K562 (cell line): ENCODE data around the gene HMGN1. TPM values are rescaled to one million over a fixed set of nuclear protein-coding genes. Genes with fewer than 3 reads are reported as not detected.
A peak's percentile ranks its signal among the peaks of the same experiment; 100 is the strongest.

Experiments used
- BRD4 ChIP-seq: fragments of 200-600 bp; sonication (generic); IDR thresholded peaks from 2 replicates; pipeline ENCODE4 v1.6.1; 2017; ENCODE audit warnings: inconsistent platforms
- HOXB6 ChIP-seq: fragments of 250-450 bp; sonication (Bioruptor Pico); IDR thresholded peaks from 2 replicates; pipeline ENCODE4 v1.5.1; 2022; ENCODE audit warnings: mild to moderate bottlenecking, borderline replicate concordance
- JUND ChIP-seq, 2 experiments: IDR thresholded peaks; 2 replicates in 1 of 2; 3 replicates in 1 of 2; pipeline ENCODE4 v1.6.1; 2011; ENCODE audit warnings: borderline replicate concordance in 2 of 2, low read depth in 2 of 2, low read length in 2 of 2, improper control_type of control experiment in 1 of 2, missing biosample characterization in 1 of 2, missing genetic modification characterization in 1 of 2, missing genetic modification reagents in 1 of 2
- MYBL2 ChIP-seq, 2 experiments: fragments of 450-650 bp in 1 of 2; sonication (generic) in 1 of 2; formaldehyde crosslinking in 1 of 2; IDR thresholded peaks; 2 replicates each; pipeline versions ENCODE4 v1.6.1 to v1.8.1; 2017 to 2022; ENCODE audit warnings: borderline replicate concordance in 1 of 2, inconsistent platforms in 1 of 2, low read depth in 1 of 2, mild to moderate bottlenecking in 1 of 2, missing genetic modification reagents in 1 of 2, moderate library complexity in 1 of 2
- PHF21A ChIP-seq: fragments of 450-650 bp; IDR thresholded peaks from 2 replicates; pipeline ENCODE4 v1.6.1; 2017; ENCODE audit warnings: low read depth, borderline replicate concordance
- POLR3A ChIP-seq: IDR thresholded peaks from 2 replicates; pipeline ENCODE4 v1.6.1; 2011; ENCODE audit warnings: borderline replicate concordance, mild to moderate bottlenecking, moderate library complexity; ENCODE audit not compliant: insufficient read length, insufficient read depth; ENCODE audit errors: extremely low read depth
- RBM15 ChIP-seq: fragments of 200-400 bp; formaldehyde crosslinking; IDR thresholded peaks from 2 replicates; pipeline ENCODE4 v1.6.1; 2018; ENCODE audit warnings: mild to moderate bottlenecking, low read length, moderate library complexity; ENCODE audit not compliant: insufficient read depth
- RFX5 ChIP-seq: IDR thresholded peaks from 2 replicates; pipeline ENCODE4 v1.6.1; 2011; ENCODE audit warnings: low read depth, mild to moderate bottlenecking, improper control_type of control experiment, low read length
- ZNF253 ChIP-seq: fragments of 250-450 bp; sonication (Bioruptor Pico); conservative IDR thresholded peaks from 2 replicates; pipeline ENCODE4 v1.6.1; 2021; ENCODE audit warnings: mild to moderate bottlenecking
- ZNF263 ChIP-seq: sonication (generic); formaldehyde crosslinking; IDR thresholded peaks from 2 replicates; pipeline ENCODE4 v1.8.0; 2022; ENCODE audit warnings: mild to moderate bottlenecking, missing genetic modification reagents, borderline replicate concordance
- ZNF57 ChIP-seq: fragments of 450-650 bp; formaldehyde crosslinking; IDR thresholded peaks from 2 replicates; pipeline ENCODE4 v1.4.0; 2020; ENCODE audit warnings: mild to moderate bottlenecking, moderate library complexity
- polyA plus RNA-seq, 8 experiments: library from polyadenylated mRNA; depleted of rRNA in 4 of 8; stranded (reverse) in 5 of 8; unstranded in 3 of 8; fragments of >200 nt; fragmentation: Nextera tagmentation in 2 of 8; fragmentation: Illumina TruSeq in 1 of 8; extraction: Ambion mirVana in 2 of 8; extraction: Trizol in 1 of 8; gene quantifications; 2 replicates each; pipeline versions ENCODE4 v1.2.1 to v1.2.3, GENCODE V29; 2011 to 2014; ENCODE audit warnings: inconsistent platforms in 1 of 8, missing spikeins in 1 of 8
- total RNA-seq, 7 experiments: library from RNA; depleted of rRNA in 6 of 7; stranded (reverse); fragments of >200 nt in 6 of 7; fragmentation: Illumina TruSeq in 2 of 7; extraction: Trizol in 2 of 7; gene quantifications; 2 replicates each; pipeline versions ENCODE4 v1.2.1 to v1.2.3, GENCODE V29; 2011 to 2021; ENCODE audit warnings: low replicate concordance in 1 of 7
- TF ChIP-seq, protein P1 (sequence below): fragments of 250-450 bp; sonication (Bioruptor Pico); IDR thresholded peaks from 2 replicates; pipeline ENCODE4 v1.5.0; 2021; ENCODE audit warnings: mild to moderate bottlenecking, borderline replicate concordance
- TF ChIP-seq, protein P2 (sequence below): fragments of 250-450 bp; sonication (Bioruptor Pico); IDR thresholded peaks from 2 replicates; pipeline ENCODE4 v1.9.0; 2021; ENCODE audit warnings: mild to moderate bottlenecking, inconsistent platforms
- TF ChIP-seq, protein P3 (sequence below): fragments of 250-450 bp; sonication (Bioruptor Pico); IDR thresholded peaks from 2 replicates; pipeline ENCODE4 v1.8.0; 2021; ENCODE audit warnings: mild to moderate bottlenecking, moderate library complexity
- TF ChIP-seq, protein P4 (sequence below): sonication (generic); formaldehyde crosslinking; IDR thresholded peaks from 2 replicates; pipeline ENCODE4 v1.8.0; 2022; ENCODE audit warnings: mild to moderate bottlenecking, missing genetic modification reagents

HMGN1 gene
- total and polyA plus RNA-seq, 9 of the 15 experiments (the other 6 are each of a cell fraction or from before 2014, with no cell fraction given) = 124 to 626 (median 498) TPM

DNA sequence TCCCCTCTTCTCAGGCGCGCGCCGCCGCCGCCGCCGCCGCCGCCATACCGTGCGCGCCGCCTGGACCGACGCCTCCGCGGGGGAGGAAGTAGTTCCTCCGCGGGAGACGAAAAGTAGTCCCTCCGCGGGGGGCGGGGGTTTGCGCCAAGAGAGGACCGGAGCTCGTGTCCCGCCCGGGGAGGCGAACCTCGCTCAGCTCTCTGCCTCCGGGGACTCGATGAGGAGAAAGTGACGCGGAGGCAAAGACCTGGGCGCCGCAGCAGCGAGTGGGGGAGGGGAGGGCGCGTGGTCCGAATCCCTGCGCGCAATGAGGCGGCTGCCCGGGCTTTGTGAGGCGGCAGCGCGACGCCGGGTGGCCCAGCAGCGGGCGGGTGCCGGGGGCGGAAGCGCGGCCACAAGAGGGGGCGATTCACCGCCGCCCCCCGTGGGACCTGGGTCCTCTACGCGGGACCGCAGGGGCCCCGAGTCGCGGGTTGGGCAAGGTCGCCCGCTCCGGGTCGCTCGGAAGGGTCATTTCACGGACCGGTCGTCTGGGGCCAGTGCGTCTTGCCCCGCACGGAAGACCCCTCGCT, 35.2 kb downstream of the HMGN1 start, which contains the start of gene BRWD1 (continued):
- TF ChIP-seq, protein P1, sequence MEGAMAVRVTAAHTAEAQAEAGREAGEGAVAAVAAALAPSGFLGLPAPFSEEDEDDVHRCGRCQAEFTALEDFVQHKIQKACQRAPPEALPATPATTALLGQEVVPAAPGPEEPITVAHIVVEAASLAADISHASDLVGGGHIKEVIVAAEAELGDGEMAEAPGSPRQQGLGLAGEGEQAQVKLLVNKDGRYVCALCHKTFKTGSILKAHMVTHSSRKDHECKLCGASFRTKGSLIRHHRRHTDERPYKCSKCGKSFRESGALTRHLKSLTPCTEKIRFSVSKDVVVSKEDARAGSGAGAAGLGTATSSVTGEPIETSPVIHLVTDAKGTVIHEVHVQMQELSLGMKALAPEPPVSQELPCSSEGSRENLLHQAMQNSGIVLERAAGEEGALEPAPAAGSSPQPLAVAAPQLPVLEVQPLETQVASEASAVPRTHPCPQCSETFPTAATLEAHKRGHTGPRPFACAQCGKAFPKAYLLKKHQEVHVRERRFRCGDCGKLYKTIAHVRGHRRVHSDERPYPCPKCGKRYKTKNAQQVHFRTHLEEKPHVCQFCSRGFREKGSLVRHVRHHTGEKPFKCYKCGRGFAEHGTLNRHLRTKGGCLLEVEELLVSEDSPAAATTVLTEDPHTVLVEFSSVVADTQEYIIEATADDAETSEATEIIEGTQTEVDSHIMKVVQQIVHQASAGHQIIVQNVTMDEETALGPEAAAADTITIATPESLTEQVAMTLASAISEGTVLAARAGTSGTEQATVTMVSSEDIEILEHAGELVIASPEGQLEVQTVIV = no peak
- no peak for TF ChIP-seq RFX5
- no peak for TF ChIP-seq POLR3A
- TF ChIP-seq, protein P2, sequence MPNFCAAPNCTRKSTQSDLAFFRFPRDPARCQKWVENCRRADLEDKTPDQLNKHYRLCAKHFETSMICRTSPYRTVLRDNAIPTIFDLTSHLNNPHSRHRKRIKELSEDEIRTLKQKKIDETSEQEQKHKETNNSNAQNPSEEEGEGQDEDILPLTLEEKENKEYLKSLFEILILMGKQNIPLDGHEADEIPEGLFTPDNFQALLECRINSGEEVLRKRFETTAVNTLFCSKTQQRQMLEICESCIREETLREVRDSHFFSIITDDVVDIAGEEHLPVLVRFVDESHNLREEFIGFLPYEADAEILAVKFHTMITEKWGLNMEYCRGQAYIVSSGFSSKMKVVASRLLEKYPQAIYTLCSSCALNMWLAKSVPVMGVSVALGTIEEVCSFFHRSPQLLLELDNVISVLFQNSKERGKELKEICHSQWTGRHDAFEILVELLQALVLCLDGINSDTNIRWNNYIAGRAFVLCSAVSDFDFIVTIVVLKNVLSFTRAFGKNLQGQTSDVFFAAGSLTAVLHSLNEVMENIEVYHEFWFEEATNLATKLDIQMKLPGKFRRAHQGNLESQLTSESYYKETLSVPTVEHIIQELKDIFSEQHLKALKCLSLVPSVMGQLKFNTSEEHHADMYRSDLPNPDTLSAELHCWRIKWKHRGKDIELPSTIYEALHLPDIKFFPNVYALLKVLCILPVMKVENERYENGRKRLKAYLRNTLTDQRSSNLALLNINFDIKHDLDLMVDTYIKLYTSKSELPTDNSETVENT (CRISPR knock-in tag) = peak; percentile 87
- TF ChIP-seq ZNF263 (CRISPR knock-in tag) = peak; percentile 42; the same call in 1 of the 2 replicates
- TF ChIP-seq, protein P3, sequence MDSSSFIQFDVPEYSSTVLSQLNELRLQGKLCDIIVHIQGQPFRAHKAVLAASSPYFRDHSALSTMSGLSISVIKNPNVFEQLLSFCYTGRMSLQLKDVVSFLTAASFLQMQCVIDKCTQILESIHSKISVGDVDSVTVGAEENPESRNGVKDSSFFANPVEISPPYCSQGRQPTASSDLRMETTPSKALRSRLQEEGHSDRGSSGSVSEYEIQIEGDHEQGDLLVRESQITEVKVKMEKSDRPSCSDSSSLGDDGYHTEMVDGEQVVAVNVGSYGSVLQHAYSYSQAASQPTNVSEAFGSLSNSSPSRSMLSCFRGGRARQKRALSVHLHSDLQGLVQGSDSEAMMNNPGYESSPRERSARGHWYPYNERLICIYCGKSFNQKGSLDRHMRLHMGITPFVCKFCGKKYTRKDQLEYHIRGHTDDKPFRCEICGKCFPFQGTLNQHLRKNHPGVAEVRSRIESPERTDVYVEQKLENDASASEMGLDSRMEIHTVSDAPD (CRISPR knock-in tag) = no peak
- no peak for TF ChIP-seq ZNF253 (CRISPR knock-in tag)
- TF ChIP-seq BRD4 = peak; percentile 100
- TF ChIP-seq, protein P4, sequence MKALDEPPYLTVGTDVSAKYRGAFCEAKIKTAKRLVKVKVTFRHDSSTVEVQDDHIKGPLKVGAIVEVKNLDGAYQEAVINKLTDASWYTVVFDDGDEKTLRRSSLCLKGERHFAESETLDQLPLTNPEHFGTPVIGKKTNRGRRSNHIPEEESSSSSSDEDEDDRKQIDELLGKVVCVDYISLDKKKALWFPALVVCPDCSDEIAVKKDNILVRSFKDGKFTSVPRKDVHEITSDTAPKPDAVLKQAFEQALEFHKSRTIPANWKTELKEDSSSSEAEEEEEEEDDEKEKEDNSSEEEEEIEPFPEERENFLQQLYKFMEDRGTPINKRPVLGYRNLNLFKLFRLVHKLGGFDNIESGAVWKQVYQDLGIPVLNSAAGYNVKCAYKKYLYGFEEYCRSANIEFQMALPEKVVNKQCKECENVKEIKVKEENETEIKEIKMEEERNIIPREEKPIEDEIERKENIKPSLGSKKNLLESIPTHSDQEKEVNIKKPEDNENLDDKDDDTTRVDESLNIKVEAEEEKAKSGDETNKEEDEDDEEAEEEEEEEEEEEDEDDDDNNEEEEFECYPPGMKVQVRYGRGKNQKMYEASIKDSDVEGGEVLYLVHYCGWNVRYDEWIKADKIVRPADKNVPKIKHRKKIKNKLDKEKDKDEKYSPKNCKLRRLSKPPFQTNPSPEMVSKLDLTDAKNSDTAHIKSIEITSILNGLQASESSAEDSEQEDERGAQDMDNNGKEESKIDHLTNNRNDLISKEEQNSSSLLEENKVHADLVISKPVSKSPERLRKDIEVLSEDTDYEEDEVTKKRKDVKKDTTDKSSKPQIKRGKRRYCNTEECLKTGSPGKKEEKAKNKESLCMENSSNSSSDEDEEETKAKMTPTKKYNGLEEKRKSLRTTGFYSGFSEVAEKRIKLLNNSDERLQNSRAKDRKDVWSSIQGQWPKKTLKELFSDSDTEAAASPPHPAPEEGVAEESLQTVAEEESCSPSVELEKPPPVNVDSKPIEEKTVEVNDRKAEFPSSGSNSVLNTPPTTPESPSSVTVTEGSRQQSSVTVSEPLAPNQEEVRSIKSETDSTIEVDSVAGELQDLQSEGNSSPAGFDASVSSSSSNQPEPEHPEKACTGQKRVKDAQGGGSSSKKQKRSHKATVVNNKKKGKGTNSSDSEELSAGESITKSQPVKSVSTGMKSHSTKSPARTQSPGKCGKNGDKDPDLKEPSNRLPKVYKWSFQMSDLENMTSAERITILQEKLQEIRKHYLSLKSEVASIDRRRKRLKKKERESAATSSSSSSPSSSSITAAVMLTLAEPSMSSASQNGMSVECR (CRISPR knock-in tag) = peak; percentile 81
- no peak for TF ChIP-seq RBM15
- TF ChIP-seq HOXB6 (CRISPR knock-in tag) = no peak
- peak; percentile 96; the same call in 1 of the 2 replicates for TF ChIP-seq PHF21A
- 0 out of 2 replicates have a peak, but pooled peaks have one; percentile 34 for TF ChIP-seq JUND (IDR thresholded peaks at IDR 0.05; ENCODE audit: borderline replicate concordance, low read depth, low read length)
- peak; percentile 53; the same call in 1 of the 3 replicates for TF ChIP-seq JUND (tag; IDR thresholded peaks at IDR 0.05; ENCODE audit: borderline replicate concordance, low read depth, low read length)
- TF ChIP-seq MYBL2 (IDR thresholded peaks at IDR 0.05; ENCODE audit: low read depth) = no peak; the same call in 1 of the 2 replicates
- no peak for TF ChIP-seq MYBL2 (CRISPR knock-in tag; IDR thresholded peaks at IDR 0.05; ENCODE audit: borderline replicate concordance)
- TF ChIP-seq ZNF57 (CRISPR knock-in tag) = no peak
